Loucy (cell line): Measurements from ENCODE around the gene EXOSC6.
"Not testable (repeated sequence)": the region's sequence is repeated elsewhere in the genome, so short reads cannot be mapped to it uniquely, and the experiment has no call there.

Source experiments
- H2AFZ ChIP-seq: fragments of 200-600 bp; sonication (generic); 2 replicates; pipeline ENCODE4 v1.6.0; 2016; ENCODE audit warnings: antibody characterized with exemption, mild to moderate bottlenecking, low read length, moderate library complexity
- H3F3A ChIP-seq: fragments of 200-600 bp; 2 replicates; pipeline ENCODE4 v1.6.0; 2016; ENCODE audit warnings: antibody characterized with exemption, low read depth, mild to moderate bottlenecking
- H3K27me3 ChIP-seq: fragments of 200-600 bp; sonication (generic); 2 replicates; pipeline ENCODE4 v1.6.1; 2014; ENCODE audit warnings: low read length, mild to moderate bottlenecking; ENCODE audit not compliant: insufficient read depth, poor library complexity, severe bottlenecking
- H3K36me3 ChIP-seq: fragments of 200-600 bp; sonication (generic); 2 replicates; pipeline ENCODE4 v1.6.1; 2016; ENCODE audit warnings: low read length; ENCODE audit not compliant: insufficient read depth
- H3K4me1 ChIP-seq: fragments of 200-600 bp; sonication (generic); 2 replicates; pipeline ENCODE4 v1.5.1; 2014; ENCODE audit warnings: low read length, mild to moderate bottlenecking; ENCODE audit not compliant: insufficient read depth, poor library complexity, severe bottlenecking
- H3K4me2 ChIP-seq: fragments of 200-600 bp; sonication (generic); 2 replicates; pipeline ENCODE4 v1.6.0; 2014; ENCODE audit warnings: antibody characterized with exemption, low read length, low read depth, mild to moderate bottlenecking; ENCODE audit not compliant: poor library complexity, severe bottlenecking
- H3K4me3 ChIP-seq: fragments of 200-600 bp; sonication (generic); 2 replicates; pipeline ENCODE4 v1.5.1; 2014; ENCODE audit warnings: low read length, mild to moderate bottlenecking, mixed read lengths; ENCODE audit not compliant: poor library complexity, severe bottlenecking
- H3K79me2 ChIP-seq: fragments of 200-600 bp; sonication (generic); 2 replicates; pipeline ENCODE4 v1.6.1; 2014; ENCODE audit warnings: low read length; ENCODE audit not compliant: insufficient read depth
- H3K9ac ChIP-seq: fragments of 200-600 bp; sonication (generic); 2 replicates; pipeline ENCODE4 v1.6.0; 2014; ENCODE audit warnings: mild to moderate bottlenecking, low read depth, low read length, moderate library complexity; ENCODE audit not compliant: poor library complexity, severe bottlenecking
- H3K9me2 ChIP-seq: fragments of 200-600 bp; sonication (generic); replicated peaks from 2 replicates; pipeline ENCODE4 v1.6.1; 2016; ENCODE audit warnings: low read depth, low read length, mixed read lengths
- H3K9me3 ChIP-seq: fragments of 200-600 bp; sonication (generic); 2 replicates; pipeline ENCODE4 v1.6.1; 2014; ENCODE audit warnings: mild to moderate bottlenecking, antibody characterized with exemption, low read length, low read depth; ENCODE audit not compliant: insufficient read depth
- H4K20me1 ChIP-seq: fragments of 200-600 bp; sonication (generic); 2 replicates; pipeline ENCODE4 v1.6.0; 2014; ENCODE audit warnings: antibody characterized with exemption, low read length, mild to moderate bottlenecking; ENCODE audit not compliant: insufficient read depth, poor library complexity, severe bottlenecking
- EZH2phosphoT487 ChIP-seq: fragments of 200-600 bp; IDR thresholded peaks from 2 replicates; pipeline ENCODE4 v1.6.1; 2018; ENCODE audit warnings: antibody characterized with exemption, mild to moderate bottlenecking, moderate library complexity, borderline replicate concordance
- TF ChIP-seq, protein P1 (sequence below): fragments of 200-600 bp; sonication (generic); conservative IDR thresholded peaks from 2 replicates; pipeline ENCODE4 v1.5.1; 2014; ENCODE audit warnings: mild to moderate bottlenecking, antibody characterized with exemption, low read length

EXOSC6 gene

DNA sequence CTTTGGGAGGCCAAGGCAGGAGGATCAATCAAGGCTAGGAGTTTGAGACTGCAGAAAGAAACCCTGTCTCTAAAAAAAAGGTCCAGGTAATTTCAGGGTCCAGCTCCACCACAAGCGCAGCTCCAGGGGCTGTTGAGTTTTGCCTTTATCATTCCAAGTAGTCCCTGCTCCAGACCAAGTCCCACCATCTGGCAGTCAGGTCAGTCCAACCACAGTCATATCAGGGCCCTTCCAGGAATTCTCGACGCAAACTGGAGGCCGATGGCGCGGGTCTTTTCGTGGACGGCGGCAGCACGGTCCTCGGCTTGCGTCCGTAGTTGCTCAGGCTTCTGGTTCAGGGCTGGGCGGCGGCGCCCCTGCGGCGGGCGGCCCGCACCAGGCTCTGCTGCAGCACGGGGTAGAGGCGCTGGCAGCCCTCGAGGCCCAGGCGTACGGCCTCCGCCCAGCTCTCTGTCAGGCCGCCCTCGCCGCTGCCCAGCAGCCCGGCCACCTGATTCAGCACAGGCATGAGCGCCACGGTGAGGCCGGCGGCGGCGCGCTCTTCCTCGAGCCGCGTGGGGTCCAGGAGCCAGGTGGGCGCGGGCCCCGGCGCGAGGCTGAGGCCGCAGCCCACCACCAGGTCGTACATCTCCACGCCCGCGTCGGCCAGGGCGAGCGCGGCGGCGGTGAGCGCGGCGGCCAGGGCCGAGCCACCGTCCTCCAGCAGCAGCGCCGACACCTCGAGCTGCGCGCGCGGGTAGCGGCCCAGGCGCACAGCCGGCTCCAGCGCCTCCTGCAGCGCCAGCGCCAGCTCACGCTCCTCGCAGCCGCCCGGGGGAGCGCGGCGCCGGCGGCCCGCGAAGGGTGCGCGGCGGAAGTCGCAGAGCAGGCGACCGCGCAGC is 752 bp downstream of the EXOSC6 start:
- H3K36me3 ChIP-seq: peaks cover 37% of the 10 kb centered on the region; the same call in 1 of the 2 replicates

DNA sequence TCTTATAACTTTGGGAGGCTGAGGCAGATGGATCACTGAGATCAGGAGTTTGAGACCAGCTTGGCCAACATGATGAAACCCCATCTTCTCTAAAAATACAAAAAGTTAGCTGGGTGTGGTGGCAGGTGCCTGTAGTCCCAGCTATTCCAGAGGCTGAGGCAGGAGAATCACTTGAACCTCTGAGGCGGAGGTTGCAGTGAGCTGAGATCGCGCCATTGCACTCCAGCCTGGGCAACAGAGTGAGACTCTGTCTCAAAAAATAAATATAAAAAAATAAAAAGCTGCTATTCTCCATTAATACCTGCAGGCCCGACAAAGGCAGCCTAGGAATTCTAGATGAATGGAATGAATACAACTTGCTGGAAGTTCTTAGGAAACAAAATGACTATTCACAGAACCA is 2.0 kb downstream of the EXOSC6 start:
- H3F3A ChIP-seq, H3K27me3 ChIP-seq, H3K4me1 ChIP-seq, H2AFZ ChIP-seq, H3K9me2 ChIP-seq, H3K9me3 ChIP-seq: not testable (repeated sequence)
- Histone ChIP-seq H3K9ac (peak overlapping the region; percentile 80), H3K4me3 (peak overlapping the region; percentile 97), H3K79me2 (peaks cover 47% of the 10 kb centered on the region), H4K20me1 (peaks cover 28% of the 10 kb centered on the region), H3K36me3 (peaks cover 27% of the 10 kb centered on the region; the same call in 1 of the 2 replicates), H3K4me2 (peak overlapping the region; percentile 78)

More for the DNA sequence above, 752 bp downstream of the EXOSC6 start:
- TF ChIP-seq EZH2phosphoT487: no peak
- TF ChIP-seq, protein P1, sequence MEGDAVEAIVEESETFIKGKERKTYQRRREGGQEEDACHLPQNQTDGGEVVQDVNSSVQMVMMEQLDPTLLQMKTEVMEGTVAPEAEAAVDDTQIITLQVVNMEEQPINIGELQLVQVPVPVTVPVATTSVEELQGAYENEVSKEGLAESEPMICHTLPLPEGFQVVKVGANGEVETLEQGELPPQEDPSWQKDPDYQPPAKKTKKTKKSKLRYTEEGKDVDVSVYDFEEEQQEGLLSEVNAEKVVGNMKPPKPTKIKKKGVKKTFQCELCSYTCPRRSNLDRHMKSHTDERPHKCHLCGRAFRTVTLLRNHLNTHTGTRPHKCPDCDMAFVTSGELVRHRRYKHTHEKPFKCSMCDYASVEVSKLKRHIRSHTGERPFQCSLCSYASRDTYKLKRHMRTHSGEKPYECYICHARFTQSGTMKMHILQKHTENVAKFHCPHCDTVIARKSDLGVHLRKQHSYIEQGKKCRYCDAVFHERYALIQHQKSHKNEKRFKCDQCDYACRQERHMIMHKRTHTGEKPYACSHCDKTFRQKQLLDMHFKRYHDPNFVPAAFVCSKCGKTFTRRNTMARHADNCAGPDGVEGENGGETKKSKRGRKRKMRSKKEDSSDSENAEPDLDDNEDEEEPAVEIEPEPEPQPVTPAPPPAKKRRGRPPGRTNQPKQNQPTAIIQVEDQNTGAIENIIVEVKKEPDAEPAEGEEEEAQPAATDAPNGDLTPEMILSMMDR: 0 out of 2 replicates have a peak, but pooled peaks have one; percentile 9
- Histone ChIP-seq H3K9me3 (no peaks in the 10 kb centered on the region), H2AFZ (no peak overlapping the region; the same call in 1 of the 2 replicates), H3F3A (peaks cover 6% of the 10 kb centered on the region; the same call in 1 of the 2 replicates), H3K4me1 (peaks cover 8% of the 10 kb centered on the region), H3K4me2 (peak overlapping the region; percentile 78), H4K20me1 (peaks cover 28% of the 10 kb centered on the region), H3K79me2 (peaks cover 46% of the 10 kb centered on the region), H3K27me3 (no peaks in the 10 kb centered on the region), H3K9me2 (no peaks in the 10 kb centered on the region), H3K9ac (peak overlapping the region; percentile 80), H3K4me3 (peak overlapping the region; percentile 97)

DNA sequence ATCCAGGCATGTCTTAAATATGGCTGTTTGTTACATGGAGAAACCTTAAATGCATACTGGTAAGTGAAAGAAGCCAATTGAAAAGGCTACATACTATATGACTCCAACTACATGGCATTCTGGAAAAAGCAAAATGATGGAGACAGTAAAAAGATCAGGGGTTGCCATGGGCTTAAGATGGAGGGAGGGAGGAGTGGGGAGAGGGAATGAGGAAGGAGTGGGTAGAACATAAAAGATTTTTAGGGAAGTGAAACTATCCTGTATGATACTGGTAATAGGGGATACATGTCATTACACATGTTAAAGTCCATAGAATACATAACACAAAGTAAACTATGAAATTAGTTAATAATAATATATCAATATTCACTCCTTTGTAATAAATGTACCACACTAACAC is 13.0 kb downstream of the EXOSC6 start:
- not testable (repeated sequence) for H3K36me3 ChIP-seq, H3K4me1 ChIP-seq, H3K9ac ChIP-seq, H3K9me3 ChIP-seq, H3F3A ChIP-seq, H4K20me1 ChIP-seq, H2AFZ ChIP-seq, H3K4me2 ChIP-seq, H3K4me3 ChIP-seq, H3K79me2 ChIP-seq, H3K27me3 ChIP-seq, H3K9me2 ChIP-seq

DNA sequence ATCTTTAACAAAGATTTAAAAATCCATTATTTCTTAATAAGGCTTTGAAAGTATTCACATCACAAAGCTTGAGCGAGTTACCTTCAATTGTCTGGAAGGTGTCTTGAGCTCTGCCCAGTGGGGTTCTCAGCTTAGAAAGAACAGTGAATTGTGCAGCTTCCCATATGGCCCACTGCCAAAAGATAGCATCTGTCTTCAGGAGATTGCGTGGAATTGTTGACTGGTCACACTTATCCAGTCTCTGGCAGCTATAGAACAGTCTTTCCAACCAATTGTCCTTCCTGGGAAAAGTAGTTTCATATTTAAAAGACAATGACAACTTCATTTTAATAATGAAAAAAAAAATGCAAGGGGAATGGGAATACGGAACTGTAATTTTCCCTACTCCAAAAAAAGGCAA is 19.9 kb downstream of the EXOSC6 start:
- H3K9me2 ChIP-seq, H3K4me2 ChIP-seq, H3K9me3 ChIP-seq, H3F3A ChIP-seq, H3K4me3 ChIP-seq, H3K9ac ChIP-seq, H4K20me1 ChIP-seq, H2AFZ ChIP-seq, H3K79me2 ChIP-seq, H3K27me3 ChIP-seq, H3K4me1 ChIP-seq: not testable (repeated sequence)
- peaks cover 13% of the 10 kb centered on the region; the same call in 1 of the 2 replicates for H3K36me3 ChIP-seq

DNA sequence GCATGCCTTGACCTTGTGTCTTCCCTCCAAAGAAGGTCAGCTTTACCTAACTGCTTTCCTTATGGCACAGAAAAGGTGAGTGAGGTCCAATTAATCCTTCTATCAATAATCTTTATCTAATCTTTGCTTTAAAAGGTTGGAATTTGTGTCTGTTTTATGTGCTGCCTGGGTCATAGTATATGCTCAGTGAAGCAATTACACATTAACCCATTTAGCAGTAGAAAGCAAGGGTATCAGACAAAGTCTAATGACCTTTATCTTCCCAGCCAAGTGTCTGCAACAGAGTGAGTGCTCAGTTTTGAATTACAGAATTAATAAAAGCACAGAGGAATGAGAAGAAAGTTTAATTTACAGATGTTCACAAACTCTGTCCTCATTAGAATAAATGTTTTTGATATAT is 25.7 kb downstream of the EXOSC6 start:
- H3K9me2 ChIP-seq, H3K4me3 ChIP-seq, H3K4me1 ChIP-seq, H3K9me3 ChIP-seq, H4K20me1 ChIP-seq, H3K9ac ChIP-seq, H3K27me3 ChIP-seq, H3F3A ChIP-seq, H3K79me2 ChIP-seq, H3K4me2 ChIP-seq, H3K36me3 ChIP-seq, H2AFZ ChIP-seq: not testable (repeated sequence)

DNA sequence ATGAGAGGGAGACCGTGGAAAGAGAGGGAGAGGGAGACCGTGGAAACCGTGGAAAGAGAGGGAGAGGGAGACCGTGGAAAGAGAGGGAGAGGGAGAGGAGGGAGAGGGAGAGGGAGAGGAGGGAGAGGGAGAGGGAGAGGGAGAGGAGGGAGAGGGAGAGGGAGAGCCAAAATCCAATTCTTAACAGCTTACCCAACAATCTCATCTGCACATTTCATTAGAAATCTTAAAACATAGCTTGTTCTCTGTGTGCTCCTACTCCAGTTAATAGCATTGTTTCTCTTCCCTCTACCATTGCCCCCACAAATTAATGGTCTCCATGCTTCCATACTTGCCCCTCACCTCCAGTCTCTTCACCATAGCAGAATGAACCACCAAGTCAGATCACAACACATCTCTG is 26.3 kb downstream of the EXOSC6 start:
- not testable (repeated sequence) for H3K4me1 ChIP-seq, H2AFZ ChIP-seq, H3K4me3 ChIP-seq, H4K20me1 ChIP-seq, H3K9me2 ChIP-seq, H3K9ac ChIP-seq, H3F3A ChIP-seq, H3K9me3 ChIP-seq, H3K4me2 ChIP-seq, H3K27me3 ChIP-seq, H3K79me2 ChIP-seq, H3K36me3 ChIP-seq
